ENCODE measurements around the gene ALK. TPM values are rescaled to one million over a fixed set of nuclear protein-coding genes. Genes with fewer than 3 reads are reported as not detected.

The ALK gene
- total and polyA plus RNA-seq, 2 experiments from 2014 or later: 0.35 TPM; not detected in 1

DNA sequence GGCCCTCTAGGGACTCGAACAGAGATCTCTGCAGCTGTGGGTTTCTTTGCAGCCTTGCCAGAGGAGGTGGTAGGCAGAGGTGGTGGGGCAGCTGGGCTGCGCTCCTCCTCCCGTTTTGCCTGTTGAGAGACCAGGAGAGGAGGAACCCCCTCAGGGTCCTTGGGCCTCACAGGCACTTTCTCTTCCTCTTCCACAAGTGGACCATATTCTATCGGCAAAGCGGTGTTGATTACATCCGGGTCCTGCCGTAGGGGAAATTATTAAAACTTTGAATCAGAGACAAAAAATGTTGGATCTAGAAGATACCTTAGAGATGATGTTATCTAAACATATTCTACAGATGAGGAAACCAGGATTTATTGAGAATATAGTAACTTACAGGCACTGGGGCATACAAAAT lies 727.7 kb downstream of the ALK start:
- H3K27me3 ChIP-seq (ENCODE audit: insufficient read depth): no peaks in the 10 kb centered on the region
- H3F3A ChIP-seq (replicated peaks; ENCODE audit: low read depth): no peaks in the 10 kb centered on the region
- H3K27ac Mint-ChIP-seq: no peak overlapping the region
- peaks cover 4% of the 10 kb centered on the region for H3K27me3 Mint-ChIP-seq (ENCODE audit: insufficient read depth, low read depth, poor library complexity)
- H3K9me3 Mint-ChIP-seq: no peaks in the 10 kb centered on the region
- no peaks in the 10 kb centered on the region for H4K20me1 ChIP-seq (replicated peaks; ENCODE audit: insufficient read depth)
- ATAC-seq (no peak), DNase-seq (ENCODE audit: low spot score) (no peak)
- no peak overlapping the region for H3K4me3 Mint-ChIP-seq
- H3K9me2 ChIP-seq (ENCODE audit: insufficient read depth): no peaks in the 10 kb centered on the region
- no peaks in the 10 kb centered on the region for H3K36me3 Mint-ChIP-seq (ENCODE audit: low read depth)
- no peak overlapping the region for H3K4me3 ChIP-seq
- no peak overlapping the region; the same call in 1 of the 2 replicates for H2AFZ ChIP-seq
- H3K4me1 ChIP-seq (ENCODE audit: insufficient read depth): no peaks in the 10 kb centered on the region
- H3K4me2 ChIP-seq: no peak overlapping the region
- no peaks in the 10 kb centered on the region for H3K79me2 ChIP-seq (replicated peaks; ENCODE audit: insufficient read depth)
- no peaks in the 10 kb centered on the region for H3K4me1 Mint-ChIP-seq
- no peak overlapping the region for H3K27ac ChIP-seq (ENCODE audit: low read depth)
- H3K36me3 ChIP-seq (ENCODE audit: insufficient read depth): no peaks in the 10 kb centered on the region
- TF ChIP-seq, protein P1, sequence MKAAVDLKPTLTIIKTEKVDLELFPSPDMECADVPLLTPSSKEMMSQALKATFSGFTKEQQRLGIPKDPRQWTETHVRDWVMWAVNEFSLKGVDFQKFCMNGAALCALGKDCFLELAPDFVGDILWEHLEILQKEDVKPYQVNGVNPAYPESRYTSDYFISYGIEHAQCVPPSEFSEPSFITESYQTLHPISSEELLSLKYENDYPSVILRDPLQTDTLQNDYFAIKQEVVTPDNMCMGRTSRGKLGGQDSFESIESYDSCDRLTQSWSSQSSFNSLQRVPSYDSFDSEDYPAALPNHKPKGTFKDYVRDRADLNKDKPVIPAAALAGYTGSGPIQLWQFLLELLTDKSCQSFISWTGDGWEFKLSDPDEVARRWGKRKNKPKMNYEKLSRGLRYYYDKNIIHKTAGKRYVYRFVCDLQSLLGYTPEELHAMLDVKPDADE (IDR thresholded peaks at IDR 0.05): no peak
- TF ChIP-seq EZH2 (IDR thresholded peaks at IDR 0.05; ENCODE audit: low read depth, unreplicated experiment) (no peak), ZNF114 (CRISPR knock-in tag; IDR thresholded peaks at IDR 0.05) (no peak), JUNB (IDR thresholded peaks at IDR 0.05; ENCODE audit: unreplicated experiment) (no peak), ZNF331 (CRISPR knock-in tag; IDR thresholded peaks at IDR 0.05; ENCODE audit: low read depth) (no peak), STAT1 (IDR thresholded peaks at IDR 0.05; ENCODE audit: unreplicated experiment) (no peak), POLR2AphosphoS5 (IDR thresholded peaks at IDR 0.05; ENCODE audit: low read depth) (no peak), CREB1 (CRISPR knock-in tag; IDR thresholded peaks at IDR 0.05; ENCODE audit: low read depth) (no peak), NANOG (IDR thresholded peaks at IDR 0.05; ENCODE audit: borderline replicate concordance) (no peak), EZH2phosphoT487 (IDR thresholded peaks at IDR 0.05; ENCODE audit: unreplicated experiment) (no peak)
- TF ChIP-seq, protein P2, sequence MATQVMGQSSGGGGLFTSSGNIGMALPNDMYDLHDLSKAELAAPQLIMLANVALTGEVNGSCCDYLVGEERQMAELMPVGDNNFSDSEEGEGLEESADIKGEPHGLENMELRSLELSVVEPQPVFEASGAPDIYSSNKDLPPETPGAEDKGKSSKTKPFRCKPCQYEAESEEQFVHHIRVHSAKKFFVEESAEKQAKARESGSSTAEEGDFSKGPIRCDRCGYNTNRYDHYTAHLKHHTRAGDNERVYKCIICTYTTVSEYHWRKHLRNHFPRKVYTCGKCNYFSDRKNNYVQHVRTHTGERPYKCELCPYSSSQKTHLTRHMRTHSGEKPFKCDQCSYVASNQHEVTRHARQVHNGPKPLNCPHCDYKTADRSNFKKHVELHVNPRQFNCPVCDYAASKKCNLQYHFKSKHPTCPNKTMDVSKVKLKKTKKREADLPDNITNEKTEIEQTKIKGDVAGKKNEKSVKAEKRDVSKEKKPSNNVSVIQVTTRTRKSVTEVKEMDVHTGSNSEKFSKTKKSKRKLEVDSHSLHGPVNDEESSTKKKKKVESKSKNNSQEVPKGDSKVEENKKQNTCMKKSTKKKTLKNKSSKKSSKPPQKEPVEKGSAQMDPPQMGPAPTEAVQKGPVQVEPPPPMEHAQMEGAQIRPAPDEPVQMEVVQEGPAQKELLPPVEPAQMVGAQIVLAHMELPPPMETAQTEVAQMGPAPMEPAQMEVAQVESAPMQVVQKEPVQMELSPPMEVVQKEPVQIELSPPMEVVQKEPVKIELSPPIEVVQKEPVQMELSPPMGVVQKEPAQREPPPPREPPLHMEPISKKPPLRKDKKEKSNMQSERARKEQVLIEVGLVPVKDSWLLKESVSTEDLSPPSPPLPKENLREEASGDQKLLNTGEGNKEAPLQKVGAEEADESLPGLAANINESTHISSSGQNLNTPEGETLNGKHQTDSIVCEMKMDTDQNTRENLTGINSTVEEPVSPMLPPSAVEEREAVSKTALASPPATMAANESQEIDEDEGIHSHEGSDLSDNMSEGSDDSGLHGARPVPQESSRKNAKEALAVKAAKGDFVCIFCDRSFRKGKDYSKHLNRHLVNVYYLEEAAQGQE (IDR thresholded peaks at IDR 0.05; ENCODE audit: unreplicated experiment): no peak
- TF ChIP-seq, protein P3, sequence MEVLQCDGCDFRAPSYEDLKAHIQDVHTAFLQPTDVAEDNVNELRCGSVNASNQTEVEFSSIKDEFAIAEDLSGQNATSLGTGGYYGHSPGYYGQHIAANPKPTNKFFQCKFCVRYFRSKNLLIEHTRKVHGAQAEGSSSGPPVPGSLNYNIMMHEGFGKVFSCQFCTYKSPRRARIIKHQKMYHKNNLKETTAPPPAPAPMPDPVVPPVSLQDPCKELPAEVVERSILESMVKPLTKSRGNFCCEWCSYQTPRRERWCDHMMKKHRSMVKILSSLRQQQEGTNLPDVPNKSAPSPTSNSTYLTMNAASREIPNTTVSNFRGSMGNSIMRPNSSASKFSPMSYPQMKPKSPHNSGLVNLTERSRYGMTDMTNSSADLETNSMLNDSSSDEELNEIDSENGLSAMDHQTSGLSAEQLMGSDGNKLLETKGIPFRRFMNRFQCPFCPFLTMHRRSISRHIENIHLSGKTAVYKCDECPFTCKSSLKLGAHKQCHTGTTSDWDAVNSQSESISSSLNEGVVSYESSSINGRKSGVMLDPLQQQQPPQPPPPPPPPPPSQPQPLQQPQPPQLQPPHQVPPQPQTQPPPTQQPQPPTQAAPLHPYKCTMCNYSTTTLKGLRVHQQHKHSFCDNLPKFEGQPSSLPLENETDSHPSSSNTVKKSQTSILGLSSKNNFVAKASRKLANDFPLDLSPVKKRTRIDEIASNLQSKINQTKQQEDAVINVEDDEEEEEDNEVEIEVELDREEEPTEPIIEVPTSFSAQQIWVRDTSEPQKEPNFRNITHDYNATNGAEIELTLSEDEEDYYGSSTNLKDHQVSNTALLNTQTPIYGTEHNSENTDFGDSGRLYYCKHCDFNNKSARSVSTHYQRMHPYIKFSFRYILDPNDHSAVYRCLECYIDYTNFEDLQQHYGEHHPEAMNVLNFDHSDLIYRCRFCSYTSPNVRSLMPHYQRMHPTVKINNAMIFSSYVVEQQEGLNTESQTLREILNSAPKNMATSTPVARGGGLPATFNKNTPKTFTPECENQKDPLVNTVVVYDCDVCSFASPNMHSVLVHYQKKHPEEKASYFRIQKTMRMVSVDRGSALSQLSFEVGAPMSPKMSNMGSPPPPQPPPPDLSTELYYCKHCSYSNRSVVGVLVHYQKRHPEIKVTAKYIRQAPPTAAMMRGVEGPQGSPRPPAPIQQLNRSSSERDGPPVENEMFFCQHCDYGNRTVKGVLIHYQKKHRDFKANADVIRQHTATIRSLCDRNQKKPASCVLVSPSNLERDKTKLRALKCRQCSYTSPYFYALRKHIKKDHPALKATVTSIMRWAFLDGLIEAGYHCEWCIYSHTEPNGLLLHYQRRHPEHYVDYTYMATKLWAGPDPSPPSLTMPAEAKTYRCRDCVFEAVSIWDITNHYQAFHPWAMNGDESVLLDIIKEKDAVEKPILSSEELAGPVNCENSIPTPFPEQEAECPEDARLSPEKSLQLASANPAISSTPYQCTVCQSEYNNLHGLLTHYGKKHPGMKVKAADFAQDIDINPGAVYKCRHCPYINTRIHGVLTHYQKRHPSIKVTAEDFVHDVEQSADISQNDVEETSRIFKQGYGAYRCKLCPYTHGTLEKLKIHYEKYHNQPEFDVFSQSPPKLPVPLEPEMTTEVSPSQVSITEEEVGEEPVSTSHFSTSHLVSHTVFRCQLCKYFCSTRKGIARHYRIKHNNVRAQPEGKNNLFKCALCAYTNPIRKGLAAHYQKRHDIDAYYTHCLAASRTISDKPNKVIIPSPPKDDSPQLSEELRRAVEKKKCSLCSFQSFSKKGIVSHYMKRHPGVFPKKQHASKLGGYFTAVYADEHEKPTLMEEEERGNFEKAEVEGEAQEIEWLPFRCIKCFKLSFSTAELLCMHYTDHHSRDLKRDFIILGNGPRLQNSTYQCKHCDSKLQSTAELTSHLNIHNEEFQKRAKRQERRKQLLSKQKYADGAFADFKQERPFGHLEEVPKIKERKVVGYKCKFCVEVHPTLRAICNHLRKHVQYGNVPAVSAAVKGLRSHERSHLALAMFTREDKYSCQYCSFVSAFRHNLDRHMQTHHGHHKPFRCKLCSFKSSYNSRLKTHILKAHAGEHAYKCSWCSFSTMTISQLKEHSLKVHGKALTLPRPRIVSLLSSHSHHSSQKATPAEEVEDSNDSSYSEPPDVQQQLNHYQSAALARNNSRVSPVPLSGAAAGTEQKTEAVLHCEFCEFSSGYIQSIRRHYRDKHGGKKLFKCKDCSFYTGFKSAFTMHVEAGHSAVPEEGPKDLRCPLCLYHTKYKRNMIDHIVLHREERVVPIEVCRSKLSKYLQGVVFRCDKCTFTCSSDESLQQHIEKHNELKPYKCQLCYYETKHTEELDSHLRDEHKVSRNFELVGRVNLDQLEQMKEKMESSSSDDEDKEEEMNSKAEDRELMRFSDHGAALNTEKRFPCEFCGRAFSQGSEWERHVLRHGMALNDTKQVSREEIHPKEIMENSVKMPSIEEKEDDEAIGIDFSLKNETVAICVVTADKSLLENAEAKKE (CRISPR knock-in tag; IDR thresholded peaks at IDR 0.05): no peak
- TF ChIP-seq, protein P4, sequence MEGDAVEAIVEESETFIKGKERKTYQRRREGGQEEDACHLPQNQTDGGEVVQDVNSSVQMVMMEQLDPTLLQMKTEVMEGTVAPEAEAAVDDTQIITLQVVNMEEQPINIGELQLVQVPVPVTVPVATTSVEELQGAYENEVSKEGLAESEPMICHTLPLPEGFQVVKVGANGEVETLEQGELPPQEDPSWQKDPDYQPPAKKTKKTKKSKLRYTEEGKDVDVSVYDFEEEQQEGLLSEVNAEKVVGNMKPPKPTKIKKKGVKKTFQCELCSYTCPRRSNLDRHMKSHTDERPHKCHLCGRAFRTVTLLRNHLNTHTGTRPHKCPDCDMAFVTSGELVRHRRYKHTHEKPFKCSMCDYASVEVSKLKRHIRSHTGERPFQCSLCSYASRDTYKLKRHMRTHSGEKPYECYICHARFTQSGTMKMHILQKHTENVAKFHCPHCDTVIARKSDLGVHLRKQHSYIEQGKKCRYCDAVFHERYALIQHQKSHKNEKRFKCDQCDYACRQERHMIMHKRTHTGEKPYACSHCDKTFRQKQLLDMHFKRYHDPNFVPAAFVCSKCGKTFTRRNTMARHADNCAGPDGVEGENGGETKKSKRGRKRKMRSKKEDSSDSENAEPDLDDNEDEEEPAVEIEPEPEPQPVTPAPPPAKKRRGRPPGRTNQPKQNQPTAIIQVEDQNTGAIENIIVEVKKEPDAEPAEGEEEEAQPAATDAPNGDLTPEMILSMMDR (conservative IDR thresholded peaks at IDR 0.05; ENCODE audit: low read depth in 2 of 2): no peak
